ENCODE data around the gene DIDO1.

DIDO1 gene

DNA sequence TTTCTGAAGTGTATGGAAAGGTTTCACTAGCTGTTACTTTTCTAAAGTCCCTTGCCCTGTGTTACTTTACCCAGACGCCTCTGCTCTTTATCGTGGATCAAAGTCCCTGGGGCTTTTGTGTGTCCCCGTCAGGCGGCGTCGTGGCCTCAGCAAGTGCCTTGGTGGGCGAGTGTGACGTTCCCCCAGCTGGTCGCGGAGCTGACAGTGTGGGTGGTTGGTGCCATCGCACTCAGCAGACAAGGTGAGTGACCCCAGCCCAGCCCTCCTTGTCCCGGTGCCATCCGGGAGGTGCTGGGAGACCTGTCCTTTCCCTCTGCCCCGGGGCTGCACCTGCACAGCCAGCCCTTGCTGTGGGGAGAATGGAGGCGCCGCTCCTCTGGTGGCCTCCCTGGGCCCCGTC lies 37.4 kb downstream of the DIDO1 start:
- Histone ChIP-seq H3K4me3 (no peak overlapping the region), H3K27ac (peak overlapping the region; percentile 75; the same call in 1 of the 2 replicates), H3K36me3 (peaks cover 75% of the 10 kb centered on the region), H3K4me2 (peak overlapping the region; percentile 86; the same call in 1 of the 2 replicates), H4K20me1 (peaks cover 22% of the 10 kb centered on the region), H3K4me1 (peaks cover 85% of the 10 kb centered on the region), H3K9ac (no peak overlapping the region), H3K9me3 (no peaks in the 10 kb centered on the region), H3K27me3 (no peaks in the 10 kb centered on the region)
- TF ChIP-seq Cebpa-rat (IDR thresholded peaks at IDR 0.05), result no peak

DNA sequence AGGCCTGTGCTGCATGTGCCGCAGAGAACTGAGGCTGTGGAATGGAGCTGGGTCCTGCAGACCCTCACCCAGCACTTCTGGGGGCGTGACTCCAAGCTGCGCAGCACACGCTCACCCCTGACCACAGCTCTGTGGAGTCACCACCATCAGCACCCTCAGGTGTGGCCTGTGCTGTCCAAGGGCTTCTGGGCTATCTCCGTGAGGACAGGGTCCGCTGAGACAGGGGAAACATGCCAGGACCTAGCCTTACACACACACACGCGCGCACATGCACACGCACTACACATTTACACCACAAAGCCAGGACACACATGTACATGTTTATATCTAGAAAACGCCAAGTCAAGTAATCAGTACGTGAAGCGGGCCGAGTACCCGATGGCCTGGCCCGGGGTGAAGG lies 37.9 kb downstream of the DIDO1 start:
- H3K9ac ChIP-seq, result 0 out of 2 replicates have a peak overlapping the region, but pooled peaks have one; percentile 27

DNA sequence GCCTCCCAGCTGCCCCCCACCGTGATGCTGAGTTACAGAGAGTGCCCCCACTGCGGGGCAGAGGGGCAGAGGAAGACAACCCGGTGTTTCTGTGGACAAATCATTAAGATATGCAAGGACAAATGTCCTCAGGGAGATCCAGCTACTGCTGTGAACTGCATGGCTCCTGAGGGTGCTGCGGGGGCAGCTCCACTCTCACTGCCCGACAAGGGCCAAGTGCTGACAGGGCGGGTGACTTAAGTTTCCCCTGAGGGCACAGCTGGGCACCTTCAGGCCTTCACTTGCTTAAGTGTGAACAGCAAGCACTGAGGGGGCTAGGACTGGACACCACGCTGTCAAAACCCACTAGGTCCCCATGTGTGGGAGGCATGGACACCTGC lies 38.5 kb downstream of the DIDO1 start:
- H3K4me2 ChIP-seq, result peak overlapping the region; percentile 29
- peaks cover 17% of the 10 kb centered on the region for H4K20me1 ChIP-seq
- no peak overlapping the region for H3K4me3 ChIP-seq
- H3K27me3 ChIP-seq, result no peaks in the 10 kb centered on the region
- H3K27ac ChIP-seq, result peak overlapping the region; percentile 42; the same call in 1 of the 2 replicates
- H3K9me3 ChIP-seq, result no peaks in the 10 kb centered on the region
- TF ChIP-seq Cebpa-rat (IDR thresholded peaks at IDR 0.05), result no peak
- H3K4me1 ChIP-seq, result peaks cover 75% of the 10 kb centered on the region
- H3K9ac ChIP-seq, result no peak overlapping the region
- peaks cover 65% of the 10 kb centered on the region for H3K36me3 ChIP-seq

More for the DNA sequence above, 37.9 kb downstream of the DIDO1 start:
- peaks cover 70% of the 10 kb centered on the region for H3K36me3 ChIP-seq
- H3K9me3 ChIP-seq, result no peaks in the 10 kb centered on the region
- peak overlapping the region; percentile 42; the same call in 1 of the 2 replicates for H3K27ac ChIP-seq
- H3K27me3 ChIP-seq, result no peaks in the 10 kb centered on the region
- H3K4me2 ChIP-seq, result peak overlapping the region; percentile 29
- H4K20me1 ChIP-seq, result peaks cover 22% of the 10 kb centered on the region
- no peak overlapping the region for H3K4me3 ChIP-seq
- peaks cover 80% of the 10 kb centered on the region for H3K4me1 ChIP-seq
- no peak for TF ChIP-seq Cebpa-rat (IDR thresholded peaks at IDR 0.05)

DNA sequence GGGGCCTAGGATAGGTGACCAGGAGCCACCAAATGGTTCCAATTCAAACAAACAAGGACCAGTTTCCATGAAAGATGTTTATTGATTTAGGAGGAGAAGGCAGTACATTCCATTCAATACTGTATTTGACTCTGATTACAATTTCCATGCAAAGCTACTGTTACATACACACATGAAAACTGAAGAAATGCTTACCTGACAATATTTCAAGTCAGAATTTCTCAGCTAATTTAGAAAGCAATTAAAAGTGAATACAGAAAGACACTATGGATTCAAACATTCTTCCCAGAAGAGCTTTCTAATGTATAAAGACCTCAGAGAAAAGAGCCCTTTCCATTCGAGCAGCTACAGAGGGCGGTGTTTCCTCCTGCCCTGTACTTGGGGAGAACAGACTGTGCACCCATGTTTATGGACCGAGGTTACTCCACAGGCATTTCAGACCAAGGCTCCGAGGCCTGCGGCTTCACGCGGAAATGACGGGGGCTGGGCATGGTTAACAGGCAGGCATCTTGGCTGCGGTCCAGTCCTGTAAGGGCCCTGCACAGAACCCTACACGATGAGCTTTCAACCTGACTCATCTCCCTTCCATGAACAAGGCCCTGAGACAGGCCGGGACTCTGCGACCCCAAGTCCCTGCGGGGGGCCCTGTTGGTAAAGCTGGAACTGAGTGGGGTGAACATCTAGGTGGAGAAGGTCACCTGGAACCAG lies 39.0 kb downstream of the DIDO1 start:
- Histone ChIP-seq H3K27me3 (no peaks in the 10 kb centered on the region), H3K4me2 (peak overlapping the region; percentile 29; the same call in 1 of the 2 replicates), H3K4me1 (peaks cover 75% of the 10 kb centered on the region), H3K9me3 (no peaks in the 10 kb centered on the region), H3K36me3 (peaks cover 59% of the 10 kb centered on the region), H3K9ac (no peak overlapping the region), H4K20me1 (peaks cover 11% of the 10 kb centered on the region), H3K27ac (peak overlapping the region; percentile 42; the same call in 1 of the 2 replicates), H3K4me3 (no peak overlapping the region)
- no peak for TF ChIP-seq Cebpa-rat (IDR thresholded peaks at IDR 0.05)

DNA sequence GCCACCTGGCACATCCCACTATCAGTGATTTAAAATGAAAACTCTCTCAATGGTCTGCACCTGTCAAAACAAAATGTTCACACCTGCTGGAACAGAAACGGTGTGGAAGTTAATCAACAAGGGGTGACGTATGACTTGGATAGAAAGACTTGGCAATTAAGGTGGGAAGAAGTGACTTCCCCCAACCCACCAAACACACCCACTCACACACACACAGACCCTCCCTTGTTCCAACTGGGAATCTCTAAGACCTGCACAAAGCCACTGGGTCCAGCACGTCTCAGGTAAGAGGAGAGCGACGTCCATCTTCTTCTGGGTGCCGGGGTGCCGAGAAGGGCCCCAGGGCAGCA lies 39.6 kb downstream of the DIDO1 start:
- Histone ChIP-seq H3K4me1 (peaks cover 75% of the 10 kb centered on the region), H3K4me3 (no peak overlapping the region), H3K4me2 (peak overlapping the region; percentile 31; the same call in 1 of the 2 replicates), H3K27ac (peak overlapping the region; percentile 34; the same call in 1 of the 2 replicates), H3K27me3 (no peaks in the 10 kb centered on the region), H3K36me3 (peaks cover 60% of the 10 kb centered on the region), H3K9me3 (no peaks in the 10 kb centered on the region), H4K20me1 (peaks cover 5% of the 10 kb centered on the region; the same call in 1 of the 2 replicates), H3K9ac (no peak overlapping the region)
- no peak for TF ChIP-seq Cebpa-rat (IDR thresholded peaks at IDR 0.05)

DNA sequence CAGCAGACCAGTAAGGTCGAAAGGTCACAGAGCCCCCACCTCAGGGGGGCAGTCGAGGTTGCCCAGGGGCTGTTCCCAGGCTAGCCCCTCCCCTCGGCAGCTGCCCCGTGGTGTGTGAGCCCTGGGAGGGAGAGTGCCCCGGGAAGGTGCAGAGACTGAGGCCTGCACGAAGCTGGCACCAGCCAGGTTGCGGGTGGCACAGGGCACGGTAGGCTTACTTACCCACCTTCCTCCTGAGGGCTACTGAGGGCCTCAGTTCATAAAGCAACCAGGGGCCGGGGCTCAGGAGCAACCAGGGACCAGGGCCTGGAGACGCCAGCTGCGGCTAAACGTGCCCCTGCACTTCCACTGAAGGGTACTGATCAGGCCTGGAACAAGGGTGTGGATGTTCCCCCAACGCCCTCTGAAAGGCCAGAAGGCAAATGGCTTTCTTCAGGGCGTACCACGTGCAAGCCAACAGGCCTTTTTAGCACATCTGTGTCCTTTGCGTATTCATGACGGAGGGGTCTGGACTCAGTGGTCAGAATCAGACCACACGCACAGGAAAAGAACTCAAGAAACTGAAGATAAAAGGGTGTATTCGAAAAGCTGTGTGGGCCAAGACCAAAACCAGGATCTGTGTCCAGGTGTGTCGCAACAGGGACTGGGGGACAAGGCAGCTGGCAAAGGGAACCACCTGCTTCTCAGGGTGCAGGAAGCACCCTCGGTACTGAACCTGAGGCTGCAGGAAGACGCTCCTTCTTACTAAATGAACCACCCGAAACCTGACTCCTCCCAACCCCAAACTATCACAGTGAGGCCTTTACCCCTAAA lies 40.2 kb downstream of the DIDO1 start:
- Histone ChIP-seq H3K4me2 (peak overlapping the region; percentile 31; the same call in 1 of the 2 replicates), H3K4me1 (peaks cover 75% of the 10 kb centered on the region), H3K27ac (peak overlapping the region; percentile 34), H3K9ac (no peak overlapping the region), H4K20me1 (peaks cover 5% of the 10 kb centered on the region; the same call in 1 of the 2 replicates), H3K9me3 (no peaks in the 10 kb centered on the region), H3K27me3 (no peaks in the 10 kb centered on the region), H3K4me3 (no peak overlapping the region), H3K36me3 (peaks cover 66% of the 10 kb centered on the region)
- peak; percentile 57; the same call in 1 of the 2 replicates for TF ChIP-seq Cebpa-rat (IDR thresholded peaks at IDR 0.05)

DNA sequence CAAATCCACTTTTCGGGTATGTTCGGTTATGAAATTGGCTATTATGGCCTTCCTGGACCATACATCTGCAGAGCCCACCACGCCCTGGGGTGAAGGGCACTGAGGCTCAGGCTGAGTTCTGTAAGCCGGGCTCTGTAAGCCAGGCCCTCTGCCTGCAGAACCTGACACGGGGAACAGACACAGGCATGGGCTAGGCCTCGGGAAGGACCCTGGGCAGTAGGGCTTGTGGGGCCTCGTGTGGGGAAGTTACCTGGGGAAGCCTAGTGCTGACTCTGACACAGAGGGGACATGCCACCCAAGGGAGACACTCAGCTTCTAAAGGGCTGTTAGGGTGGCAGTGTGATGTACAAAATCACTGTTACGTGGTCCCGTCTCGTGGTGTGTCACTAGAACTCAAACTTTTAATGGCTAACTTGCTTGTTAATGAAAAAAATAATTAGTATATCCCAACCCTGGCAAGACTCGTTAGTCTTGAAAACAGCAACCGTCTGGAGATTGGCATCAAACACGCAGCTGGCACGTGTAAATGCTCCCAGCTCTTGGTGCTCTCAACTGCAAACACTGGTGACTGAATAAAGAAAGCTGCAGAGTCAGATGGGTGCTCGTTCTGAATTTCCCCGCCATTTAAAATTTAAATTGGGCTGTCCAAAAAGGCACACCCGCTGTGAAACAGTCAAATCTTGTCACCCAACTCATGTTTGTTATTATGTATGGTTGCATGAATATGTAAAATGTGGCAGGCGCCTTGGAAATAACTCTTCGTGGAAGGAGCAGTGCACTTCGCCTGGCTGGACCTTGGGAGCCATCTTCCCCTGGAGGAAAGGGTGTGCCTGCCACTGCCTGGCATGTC lies 41.0 kb downstream of the DIDO1 start:
- no peak overlapping the region for H3K4me3 ChIP-seq
- peaks cover 74% of the 10 kb centered on the region for H3K4me1 ChIP-seq
- H3K36me3 ChIP-seq, result peaks cover 68% of the 10 kb centered on the region
- no peaks in the 10 kb centered on the region for H4K20me1 ChIP-seq
- H3K27ac ChIP-seq, result peak overlapping the region; percentile 34
- no peak overlapping the region for H3K9ac ChIP-seq
- peak overlapping the region; percentile 31; the same call in 1 of the 2 replicates for H3K4me2 ChIP-seq
- H3K27me3 ChIP-seq, result no peaks in the 10 kb centered on the region
- no peak for TF ChIP-seq Cebpa-rat (IDR thresholded peaks at IDR 0.05)
- H3K9me3 ChIP-seq, result no peaks in the 10 kb centered on the region

DNA sequence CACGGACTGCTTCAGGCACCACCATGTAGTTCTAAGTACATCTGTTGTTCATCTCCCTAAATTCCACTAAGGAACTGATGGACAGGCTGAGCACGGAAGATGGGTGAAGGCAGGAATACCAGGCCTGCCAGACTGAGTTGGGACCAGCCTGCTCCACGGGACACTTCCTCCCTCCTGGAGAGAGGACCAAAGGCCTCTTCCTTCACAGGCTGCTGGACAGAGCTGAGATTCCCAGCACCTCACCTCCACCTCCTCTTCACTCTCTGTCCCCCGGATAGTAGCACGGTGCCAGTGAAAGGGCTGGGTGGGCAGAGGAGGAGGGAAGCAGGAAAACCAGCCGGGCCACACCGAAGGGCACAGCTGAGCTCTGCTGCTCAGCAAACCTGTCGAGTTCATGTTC lies 41.7 kb downstream of the DIDO1 start:
- no peak for TF ChIP-seq Cebpa-rat (IDR thresholded peaks at IDR 0.05)
- H4K20me1 ChIP-seq, result peaks cover 4% of the 10 kb centered on the region; the same call in 1 of the 2 replicates
- H3K36me3 ChIP-seq, result peaks cover 68% of the 10 kb centered on the region

DNA sequence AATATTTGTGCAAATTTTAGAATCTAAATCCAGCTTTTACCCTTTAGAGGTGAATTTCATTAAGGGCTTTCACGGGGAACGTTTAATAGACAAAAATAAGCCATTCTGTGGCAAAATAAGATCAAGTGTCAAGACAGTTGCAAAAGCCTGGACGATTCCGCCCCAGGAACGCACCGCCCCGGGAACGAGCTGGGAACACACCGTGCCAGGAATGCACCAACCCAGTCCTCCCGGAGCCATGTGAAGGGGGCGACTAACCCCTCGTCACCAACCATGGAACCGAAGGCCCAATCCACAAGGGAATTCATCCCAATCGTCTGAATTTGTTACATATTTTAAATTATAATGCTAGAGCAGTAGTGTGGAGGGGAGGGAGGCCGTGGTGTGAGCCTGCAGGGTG lies 43.9 kb downstream of the DIDO1 start:
- Histone ChIP-seq H3K9ac (no peak overlapping the region), H3K27me3 (no peaks in the 10 kb centered on the region), H4K20me1 (peaks cover 9% of the 10 kb centered on the region; the same call in 1 of the 2 replicates), H3K9me3 (no peaks in the 10 kb centered on the region), H3K27ac (no peak overlapping the region), H3K4me2 (peak overlapping the region; percentile 46), H3K4me3 (no peak overlapping the region), H3K36me3 (peaks cover 53% of the 10 kb centered on the region), H3K4me1 (peaks cover 74% of the 10 kb centered on the region)
- TF ChIP-seq Cebpa-rat (IDR thresholded peaks at IDR 0.05), result no peak

More for the DNA sequence above, 41.7 kb downstream of the DIDO1 start:
- H3K4me1 ChIP-seq, result peaks cover 74% of the 10 kb centered on the region
- no peak overlapping the region for H3K4me3 ChIP-seq
- H3K4me2 ChIP-seq, result no peak overlapping the region
- peak overlapping the region; percentile 28; the same call in 1 of the 2 replicates for H3K27ac ChIP-seq
- no peak overlapping the region for H3K9ac ChIP-seq
- H3K9me3 ChIP-seq, result no peaks in the 10 kb centered on the region
- no peaks in the 10 kb centered on the region for H3K27me3 ChIP-seq
